ENCODE results near the gene KCP. TPM values are rescaled to one million over a fixed set of nuclear protein-coding genes. Genes with fewer than 3 reads are reported as not detected.
"Not testable (repeated sequence)": the region's sequence is repeated elsewhere in the genome, so short reads cannot be mapped to it uniquely, and the experiment has no call there.

The KCP gene
- total and polyA plus RNA-seq, 8 donors = 1.5 to 9.8 (median 7.0) TPM

DNA sequence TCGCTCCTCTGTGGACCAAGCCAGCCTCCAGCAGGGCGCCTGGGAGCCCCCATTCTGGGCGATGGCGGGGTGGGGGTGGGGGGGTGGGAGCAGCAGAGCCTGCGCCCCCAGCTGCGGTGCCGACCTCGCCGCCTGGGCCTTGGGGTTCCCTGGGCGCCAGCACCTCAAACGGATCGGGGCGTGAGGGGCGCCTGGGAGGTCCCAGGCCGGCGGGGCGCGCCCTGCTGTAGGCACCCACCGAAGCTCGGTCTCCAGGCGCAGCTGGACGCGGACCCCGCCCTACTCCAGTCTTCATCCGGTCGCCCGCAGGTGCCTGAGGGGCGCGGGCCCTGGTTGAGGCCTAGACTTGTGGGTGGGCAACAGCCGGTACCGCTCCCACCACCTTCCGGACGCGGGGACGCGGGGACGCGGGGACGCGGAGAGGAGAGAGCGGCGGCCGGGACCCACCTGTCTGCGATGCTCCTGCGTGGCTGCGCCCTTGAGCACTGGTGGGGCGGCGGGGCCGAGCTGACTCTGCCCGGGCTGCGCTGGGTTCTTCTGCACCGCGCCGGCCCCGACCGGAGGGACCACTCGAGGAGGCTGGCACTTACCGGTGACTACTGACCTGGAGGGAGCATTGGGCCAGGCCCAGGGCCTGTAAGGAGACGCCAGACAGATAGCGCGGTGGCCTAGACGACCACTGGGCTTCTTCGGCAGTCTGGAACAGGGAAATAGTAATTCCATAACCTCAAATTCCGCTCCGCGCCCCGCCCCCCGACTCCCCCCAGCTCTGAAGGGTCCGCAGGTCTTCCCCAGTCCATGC is 5.5 kb upstream of the KCP start:
- Histone ChIP-seq H3K4me1 (peaks cover 0 to 12% of the 10 kb centered on the region in 2 donors), H3K27me3 (peaks cover 29 to 81% of the 10 kb centered on the region in 2 donors), H3K27ac (no peak overlapping the region), H3K36me3 (no peaks in the 10 kb centered on the region), H3K4me3 (no peak overlapping the region), H3K9me3 (no peaks in the 10 kb centered on the region)
- DNase-seq (no peak), ATAC-seq (no peak)
- intact Hi-C loops (cut with DNase I) = no loop called here
- TF ChIP-seq, protein P1, sequence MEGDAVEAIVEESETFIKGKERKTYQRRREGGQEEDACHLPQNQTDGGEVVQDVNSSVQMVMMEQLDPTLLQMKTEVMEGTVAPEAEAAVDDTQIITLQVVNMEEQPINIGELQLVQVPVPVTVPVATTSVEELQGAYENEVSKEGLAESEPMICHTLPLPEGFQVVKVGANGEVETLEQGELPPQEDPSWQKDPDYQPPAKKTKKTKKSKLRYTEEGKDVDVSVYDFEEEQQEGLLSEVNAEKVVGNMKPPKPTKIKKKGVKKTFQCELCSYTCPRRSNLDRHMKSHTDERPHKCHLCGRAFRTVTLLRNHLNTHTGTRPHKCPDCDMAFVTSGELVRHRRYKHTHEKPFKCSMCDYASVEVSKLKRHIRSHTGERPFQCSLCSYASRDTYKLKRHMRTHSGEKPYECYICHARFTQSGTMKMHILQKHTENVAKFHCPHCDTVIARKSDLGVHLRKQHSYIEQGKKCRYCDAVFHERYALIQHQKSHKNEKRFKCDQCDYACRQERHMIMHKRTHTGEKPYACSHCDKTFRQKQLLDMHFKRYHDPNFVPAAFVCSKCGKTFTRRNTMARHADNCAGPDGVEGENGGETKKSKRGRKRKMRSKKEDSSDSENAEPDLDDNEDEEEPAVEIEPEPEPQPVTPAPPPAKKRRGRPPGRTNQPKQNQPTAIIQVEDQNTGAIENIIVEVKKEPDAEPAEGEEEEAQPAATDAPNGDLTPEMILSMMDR (IDR thresholded peaks at IDR 0.05) = no peak

DNA sequence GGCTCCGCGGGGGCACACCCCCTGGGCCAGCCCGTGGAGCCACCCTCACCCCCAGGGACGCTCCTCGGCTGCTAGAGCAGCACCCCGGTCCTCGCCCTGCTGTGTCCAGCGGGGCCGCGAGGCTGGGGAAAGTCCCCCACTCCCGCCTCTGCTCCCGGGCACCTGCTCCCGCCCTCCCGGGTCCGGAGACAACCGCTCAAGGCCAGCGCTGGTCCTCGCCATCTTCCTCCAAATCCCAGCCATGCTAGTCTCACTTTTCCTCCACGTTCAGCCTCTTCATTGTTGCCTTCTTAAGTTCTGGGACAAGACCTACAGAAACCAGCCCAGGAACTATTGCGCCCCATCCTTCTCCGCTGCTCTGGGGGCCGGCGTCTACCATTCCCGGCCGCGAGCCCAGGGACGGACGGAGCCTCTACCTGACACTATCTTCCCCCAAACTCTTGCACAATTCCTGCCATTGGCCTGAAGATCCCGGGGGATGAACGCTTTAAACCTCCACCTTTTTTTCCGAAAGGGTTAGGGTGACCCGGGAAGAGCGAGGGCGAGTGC is 4.8 kb upstream of the KCP start:
- no peak for DNase-seq
- H3K27ac ChIP-seq = no peak overlapping the region
- intact Hi-C loops (cut with DNase I) = no loop called here
- no peak for ATAC-seq
- peaks cover 3 to 15% of the 10 kb centered on the region in 2 donors for H3K4me1 ChIP-seq
- H3K9me3 ChIP-seq = no peaks in the 10 kb centered on the region
- H3K36me3 ChIP-seq = no peaks in the 10 kb centered on the region
- TF ChIP-seq, protein P1 (IDR thresholded peaks at IDR 0.05) = no peak
- H3K4me3 ChIP-seq = no peak overlapping the region
- H3K27me3 ChIP-seq = peaks cover 36 to 81% of the 10 kb centered on the region in 2 donors

DNA sequence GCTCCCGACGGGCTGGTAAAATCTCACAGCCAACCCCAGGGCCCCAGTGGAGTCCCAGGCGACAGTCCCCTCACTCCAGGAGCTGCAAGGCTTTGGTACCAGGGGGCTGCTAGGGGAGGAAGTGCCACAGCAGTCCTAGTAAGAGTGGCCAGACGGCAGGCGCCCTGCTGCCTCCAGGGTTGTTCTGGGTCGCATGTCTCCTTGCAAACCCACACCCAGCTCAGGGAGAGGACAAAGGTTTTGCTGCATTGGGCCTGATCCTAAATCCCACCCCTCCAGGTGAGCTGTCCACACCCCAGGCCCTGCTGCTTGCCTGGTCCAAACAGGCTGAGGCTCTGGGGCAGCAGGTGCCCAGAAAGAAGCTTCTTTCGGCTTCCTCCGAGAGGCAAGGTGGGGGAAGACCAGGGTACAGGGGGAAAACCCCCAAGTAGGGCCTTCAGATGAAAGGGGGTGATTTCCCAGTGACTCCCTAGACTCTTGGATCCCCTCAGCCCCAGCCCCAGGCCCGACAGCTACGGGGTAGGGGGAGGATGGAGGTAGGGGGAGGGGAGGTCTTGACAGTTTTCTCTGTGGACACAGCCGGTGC is 4.2 kb upstream of the KCP start:
- intact Hi-C loops (cut with DNase I) = no loop called here
- DNase-seq (no peak), ATAC-seq (no peak)
- H3K36me3 ChIP-seq = no peaks in the 10 kb centered on the region
- TF ChIP-seq, protein P1 (IDR thresholded peaks at IDR 0.05) = no peak
- H3K4me1 ChIP-seq = peaks cover 6 to 22% of the 10 kb centered on the region in 2 donors
- H3K27me3 ChIP-seq = peaks cover 40 to 81% of the 10 kb centered on the region in 2 donors
- no peak overlapping the region for H3K27ac ChIP-seq
- H3K9me3 ChIP-seq = no peaks in the 10 kb centered on the region
- no peak overlapping the region for H3K4me3 ChIP-seq

DNA sequence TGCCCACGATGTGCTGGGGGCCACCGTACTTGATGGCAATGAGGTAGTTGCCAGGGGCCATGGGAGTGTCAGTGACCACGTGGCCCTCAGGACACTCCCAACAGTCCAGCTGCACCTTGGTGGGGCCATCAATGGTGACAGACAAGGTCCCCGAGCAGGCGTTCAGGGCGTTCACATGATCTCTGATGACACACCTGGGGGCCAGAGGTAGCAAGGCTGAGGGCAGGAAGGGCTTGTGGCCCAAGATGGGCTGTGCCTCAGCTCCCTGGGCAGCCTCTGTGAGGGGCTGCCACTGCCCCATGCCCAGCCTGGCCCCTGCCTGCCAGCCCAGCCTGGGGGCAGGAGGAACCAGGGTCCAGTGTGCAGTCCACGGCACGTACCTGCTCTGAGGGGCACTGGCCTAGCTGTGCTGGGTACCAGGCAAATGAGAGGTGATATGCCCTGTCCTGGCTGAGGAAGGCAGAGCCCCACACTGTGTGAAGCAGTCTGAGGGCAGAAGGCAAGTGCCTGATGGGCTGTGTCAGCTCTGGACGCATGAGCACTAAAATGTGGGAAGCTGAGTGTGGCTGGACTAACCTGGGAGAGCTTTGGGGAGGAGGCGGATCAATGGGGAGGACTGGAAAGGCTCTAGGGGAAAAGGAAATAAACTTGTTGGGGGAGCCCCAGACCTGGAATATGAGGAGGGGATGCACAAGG is 3.5 kb upstream of the KCP start:
- DNase-seq = no peak
- ATAC-seq = no peak
- intact Hi-C loops (cut with DNase I) = no loop called here
- no peaks in the 10 kb centered on the region for H3K9me3 ChIP-seq
- TF ChIP-seq, protein P1 (IDR thresholded peaks at IDR 0.05) = no peak
- H3K4me3 ChIP-seq = no peak overlapping the region
- no peaks in the 10 kb centered on the region for H3K36me3 ChIP-seq
- H3K27ac ChIP-seq = no peak overlapping the region
- H3K4me1 ChIP-seq = peaks cover 6 to 22% of the 10 kb centered on the region in 2 donors
- peaks cover 44 to 84% of the 10 kb centered on the region in 2 donors for H3K27me3 ChIP-seq

DNA sequence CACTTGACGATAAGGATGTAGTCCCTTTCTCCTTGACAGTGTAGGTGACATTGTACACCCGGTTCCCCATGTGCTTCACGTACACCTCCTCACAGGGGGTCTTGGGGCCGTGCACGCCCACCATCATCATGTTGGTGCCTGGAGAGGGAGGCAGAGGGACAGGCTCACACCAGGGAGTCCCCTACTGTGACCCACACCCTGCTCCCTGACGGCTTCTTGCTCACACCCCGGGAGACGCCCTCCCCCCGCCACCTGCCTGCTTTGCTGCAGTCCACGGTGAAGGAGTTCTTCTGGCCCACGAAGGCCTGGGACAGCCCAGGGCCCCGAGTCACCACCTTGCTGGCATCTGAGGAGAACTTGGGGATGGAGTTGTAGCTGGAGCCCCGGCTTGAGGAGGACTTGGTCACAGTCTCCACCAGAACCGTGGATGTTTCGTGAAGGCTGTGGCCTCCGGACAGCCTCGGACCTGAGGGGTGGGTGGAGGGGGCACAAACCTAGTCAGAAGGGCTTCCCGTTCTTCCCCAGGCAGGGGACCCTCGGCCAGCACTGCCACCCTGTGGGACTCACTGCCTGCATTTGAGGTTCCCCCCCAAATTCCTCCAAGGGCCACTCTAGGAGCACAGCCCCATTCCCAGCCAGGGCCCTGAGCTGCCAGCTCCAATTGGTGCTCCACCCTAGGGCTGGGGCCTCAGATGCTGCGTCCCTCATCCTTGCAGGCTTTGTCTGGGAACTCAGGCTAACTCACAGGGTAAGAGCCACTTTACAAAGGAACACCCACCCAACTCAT is 2.4 kb upstream of the KCP start:
- H3K36me3 ChIP-seq; H3K4me3 ChIP-seq; intact Hi-C loops (cut with DNase I); DNase-seq; H3K9me3 ChIP-seq; ATAC-seq; H3K27ac ChIP-seq: not testable (repeated sequence)
- Histone ChIP-seq H3K4me1 (peaks cover 6 to 22% of the 10 kb centered on the region in 2 donors), H3K27me3 (peaks cover 44 to 84% of the 10 kb centered on the region in 2 donors)
